ENCODE results near the gene LRR1. TPM values are rescaled to one million over a fixed set of nuclear protein-coding genes. Genes with fewer than 3 reads are reported as not detected.
"Not testable (repeated sequence)": the region's sequence is repeated elsewhere in the genome, so short reads cannot be mapped to it uniquely, and the experiment has no call there.

LRR1 gene
- total RNA-seq, 1 donor from 2014 or later: 6.0 TPM

DNA sequence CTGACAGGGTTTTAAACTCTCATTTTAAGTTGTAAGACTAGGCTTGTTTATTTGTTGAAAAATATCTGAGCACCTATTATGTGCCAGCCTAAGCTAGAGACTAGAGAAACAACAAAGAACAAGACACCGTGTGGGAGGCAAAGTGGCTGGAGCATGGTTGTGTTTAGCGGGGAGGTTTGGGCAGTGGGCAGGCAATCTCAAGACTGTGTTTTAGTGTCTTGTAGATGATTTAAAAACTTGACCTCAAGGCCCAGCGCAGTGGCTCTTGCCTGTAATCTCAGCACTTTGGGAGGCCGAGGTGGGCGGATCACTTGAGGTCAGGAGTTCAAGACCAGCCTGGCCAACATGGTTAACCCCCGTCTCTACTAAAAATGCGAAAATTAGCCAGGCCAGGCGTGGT, 13.9 kb downstream of the LRR1 start:
- no peaks in the 10 kb centered on the region for H3K4me1 ChIP-seq
- TF ChIP-seq, protein P1, sequence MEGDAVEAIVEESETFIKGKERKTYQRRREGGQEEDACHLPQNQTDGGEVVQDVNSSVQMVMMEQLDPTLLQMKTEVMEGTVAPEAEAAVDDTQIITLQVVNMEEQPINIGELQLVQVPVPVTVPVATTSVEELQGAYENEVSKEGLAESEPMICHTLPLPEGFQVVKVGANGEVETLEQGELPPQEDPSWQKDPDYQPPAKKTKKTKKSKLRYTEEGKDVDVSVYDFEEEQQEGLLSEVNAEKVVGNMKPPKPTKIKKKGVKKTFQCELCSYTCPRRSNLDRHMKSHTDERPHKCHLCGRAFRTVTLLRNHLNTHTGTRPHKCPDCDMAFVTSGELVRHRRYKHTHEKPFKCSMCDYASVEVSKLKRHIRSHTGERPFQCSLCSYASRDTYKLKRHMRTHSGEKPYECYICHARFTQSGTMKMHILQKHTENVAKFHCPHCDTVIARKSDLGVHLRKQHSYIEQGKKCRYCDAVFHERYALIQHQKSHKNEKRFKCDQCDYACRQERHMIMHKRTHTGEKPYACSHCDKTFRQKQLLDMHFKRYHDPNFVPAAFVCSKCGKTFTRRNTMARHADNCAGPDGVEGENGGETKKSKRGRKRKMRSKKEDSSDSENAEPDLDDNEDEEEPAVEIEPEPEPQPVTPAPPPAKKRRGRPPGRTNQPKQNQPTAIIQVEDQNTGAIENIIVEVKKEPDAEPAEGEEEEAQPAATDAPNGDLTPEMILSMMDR (IDR thresholded peaks at IDR 0.05): no peak
- DNase-seq (no peak), ATAC-seq (no peak)
- H3K27me3 ChIP-seq: no peaks in the 10 kb centered on the region
- no peaks in the 10 kb centered on the region for H3K9me3 ChIP-seq
- no peak overlapping the region for H3K4me3 ChIP-seq
- H3K27ac ChIP-seq: no peak overlapping the region
- intact Hi-C loops (cut with DNase I): no loop called here
- H3K36me3 ChIP-seq: peaks cover 22% of the 10 kb centered on the region

DNA sequence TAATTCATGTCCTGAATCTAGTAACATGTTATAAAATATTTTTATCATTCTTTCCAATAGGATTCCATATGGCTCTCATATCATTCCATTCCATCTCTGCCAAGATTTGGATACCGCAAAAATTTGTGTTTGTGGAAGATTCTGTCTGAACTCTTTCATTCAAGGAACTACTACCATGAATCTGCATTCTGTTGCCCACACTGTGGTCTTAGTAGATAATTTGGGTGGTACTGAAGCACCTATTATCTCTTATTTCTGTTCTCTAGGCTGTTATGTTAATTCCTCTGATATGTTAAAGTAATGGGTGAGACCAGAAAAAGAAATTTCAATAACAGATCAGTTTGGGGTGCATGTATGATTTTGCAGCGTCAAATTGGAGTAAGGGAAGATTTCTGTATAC, 15.5 kb downstream of the LRR1 start:
- Histone ChIP-seq H3K27ac (no peak overlapping the region), H3K36me3 (peaks cover 32% of the 10 kb centered on the region), H3K27me3 (no peaks in the 10 kb centered on the region), H3K9me3 (no peaks in the 10 kb centered on the region), H3K4me3 (no peak overlapping the region), H3K4me1 (peaks cover 5% of the 10 kb centered on the region)
- DNase-seq (no peak), ATAC-seq (no peak)
- TF ChIP-seq, protein P1 (IDR thresholded peaks at IDR 0.05): no peak
- intact Hi-C loops (cut with DNase I): no loop called here

DNA sequence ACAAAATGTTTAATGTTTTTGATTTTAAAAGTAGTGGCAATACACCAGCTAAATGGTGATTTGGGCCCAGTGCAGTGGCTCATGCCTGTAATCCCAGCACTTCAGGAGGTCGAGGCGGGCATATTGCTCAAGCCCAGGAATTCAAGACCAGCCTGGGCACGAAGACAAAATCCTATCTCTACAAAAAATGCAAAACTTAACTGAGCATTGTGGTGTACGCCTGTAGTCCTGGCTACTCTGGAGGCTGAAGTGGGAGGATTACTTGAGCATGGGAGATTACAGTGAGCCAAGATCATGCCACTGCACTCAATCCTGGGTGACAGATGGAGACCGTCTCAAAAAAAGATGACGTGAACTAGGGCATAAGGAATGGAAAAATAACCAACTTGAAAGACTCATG, 17.0 kb downstream of the LRR1 start:
- H3K36me3 ChIP-seq: peaks cover 32% of the 10 kb centered on the region
- no peak overlapping the region for H3K27ac ChIP-seq
- DNase-seq (no peak), ATAC-seq (no peak)
- no peaks in the 10 kb centered on the region for H3K9me3 ChIP-seq
- H3K4me1 ChIP-seq: peaks cover 9% of the 10 kb centered on the region
- no peaks in the 10 kb centered on the region for H3K27me3 ChIP-seq
- intact Hi-C loops (cut with DNase I): no loop called here
- TF ChIP-seq, protein P1 (IDR thresholded peaks at IDR 0.05): no peak
- no peak overlapping the region for H3K4me3 ChIP-seq

DNA sequence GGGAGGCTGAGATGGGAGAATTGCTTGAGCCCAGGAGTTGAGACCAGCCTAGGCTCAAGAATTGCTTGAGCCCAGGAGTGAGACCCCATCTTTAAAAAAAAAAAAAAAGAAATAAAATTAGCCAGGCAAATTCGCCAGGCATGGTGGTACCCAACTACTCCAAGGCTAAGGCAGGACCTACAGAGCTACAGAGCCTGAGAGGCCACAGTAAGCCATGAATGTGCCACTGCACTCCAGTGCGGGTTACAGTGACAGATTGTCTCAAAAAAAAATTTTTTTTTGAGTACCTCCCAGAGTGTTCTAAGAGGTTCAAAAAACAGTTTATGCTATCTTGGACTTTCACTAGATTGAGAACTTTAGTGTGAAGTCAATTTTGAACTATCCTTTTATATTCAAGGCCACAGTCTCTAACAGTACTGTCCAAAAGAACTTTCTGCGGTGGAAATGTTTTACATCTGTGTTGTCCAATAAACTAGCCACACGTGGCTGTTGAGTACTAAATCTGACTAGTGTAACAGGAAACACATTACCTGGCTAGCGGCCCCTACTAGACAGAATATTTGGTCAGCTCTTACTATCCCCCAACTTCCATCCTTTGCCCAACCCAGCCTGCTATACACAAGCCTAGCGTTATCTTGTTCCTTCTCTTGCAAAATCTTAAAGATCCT, 19.2 kb downstream of the LRR1 start:
- intact Hi-C loops (cut with DNase I): no loop called here
- ATAC-seq (no peak), DNase-seq (no peak)
- TF ChIP-seq, protein P1 (IDR thresholded peaks at IDR 0.05): no peak
- Histone ChIP-seq H3K27me3 (no peaks in the 10 kb centered on the region), H3K27ac (no peak overlapping the region), H3K4me3 (no peak overlapping the region), H3K9me3 (no peaks in the 10 kb centered on the region), H3K36me3 (peaks cover 32% of the 10 kb centered on the region), H3K4me1 (peaks cover 24% of the 10 kb centered on the region)

DNA sequence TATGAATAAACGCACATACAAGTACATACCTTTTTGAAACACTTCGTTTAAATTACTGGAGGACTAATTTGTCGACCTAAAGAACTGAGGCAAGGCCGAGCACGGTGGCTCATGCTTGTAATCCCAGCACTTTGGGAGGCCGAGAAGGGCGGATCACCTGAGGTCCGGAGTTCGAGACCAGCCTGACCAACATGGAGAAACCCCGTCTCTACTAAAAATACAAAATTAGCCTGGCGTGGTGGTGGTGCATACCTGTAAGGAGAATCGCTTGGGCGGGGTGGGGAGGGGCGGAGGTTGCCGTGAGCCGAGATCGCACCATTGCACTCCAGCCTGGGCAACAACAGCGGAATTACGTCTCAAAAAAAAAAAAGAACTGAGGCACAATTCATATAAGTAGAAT, 20.5 kb downstream of the LRR1 start:
- H3K9me3 ChIP-seq; H3K27me3 ChIP-seq; ATAC-seq; DNase-seq; intact Hi-C loops (cut with DNase I): not testable (repeated sequence)
- peaks cover 31% of the 10 kb centered on the region for H3K36me3 ChIP-seq
- H3K4me3 ChIP-seq: peak overlapping the region; percentile 90
- peak overlapping the region; percentile 93 for H3K27ac ChIP-seq
- peaks cover 28% of the 10 kb centered on the region for H3K4me1 ChIP-seq

DNA sequence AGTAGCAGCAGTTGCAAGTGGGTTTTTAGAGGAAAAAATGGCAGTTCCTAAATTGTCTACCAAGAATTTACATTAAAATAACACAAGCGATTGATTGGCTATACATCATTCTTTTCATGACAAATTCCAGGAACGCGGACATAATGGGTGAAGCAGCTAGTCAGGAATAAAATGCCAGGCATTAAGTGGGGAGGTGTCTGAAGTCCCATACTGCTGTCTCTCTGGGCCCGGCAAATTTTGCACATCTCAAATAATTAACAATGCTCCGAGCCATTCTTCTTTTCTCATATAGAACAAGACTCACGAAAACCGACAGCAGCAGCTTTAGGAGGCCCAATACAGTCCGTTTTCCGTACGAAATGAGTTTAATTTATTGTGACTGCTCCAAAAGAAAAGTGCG, 21.0 kb downstream of the LRR1 start:
- Histone ChIP-seq H3K27me3 (no peaks in the 10 kb centered on the region), H3K27ac (peak overlapping the region; percentile 93), H3K4me1 (peaks cover 30% of the 10 kb centered on the region), H3K9me3 (no peaks in the 10 kb centered on the region), H3K4me3 (peak overlapping the region; percentile 90), H3K36me3 (peaks cover 26% of the 10 kb centered on the region)
- DNase-seq (no peak), ATAC-seq (no peak)
- intact Hi-C loops (cut with DNase I): no loop called here
- TF ChIP-seq, protein P1 (IDR thresholded peaks at IDR 0.05): no peak

Measured in upper lobe of right lung (tissue), 1 donor.